Sigmoid colon (tissue), 4 donors: Measurements from ENCODE around the gene RIMS4.

ENCODE experiments used
- CTCF ChIP-seq, 4 experiments: fragments of 450-650 bp in 3 of 4; fragments of 200-600 bp in 1 of 4; IDR thresholded peaks; one replicate each; pipeline ENCODE4 v1.5.1; 2016 to 2019; ENCODE audit warnings: antibody characterized with exemption in 4 of 4, mild to moderate bottlenecking in 3 of 4, moderate library complexity in 2 of 4
- POLR2A ChIP-seq, 2 donors: fragments of 450-650 bp; IDR thresholded peaks; one replicate each; pipeline ENCODE4 v1.6.1; 2016; ENCODE audit warnings: antibody characterized with exemption in 2 of 2, mild to moderate bottlenecking in 2 of 2, moderate library complexity in 2 of 2
- POLR2AphosphoS5 ChIP-seq, 4 donors: sonication (generic); formaldehyde crosslinking; IDR thresholded peaks; one replicate each; pipeline ENCODE4 v1.6.1; 2017; ENCODE audit warnings: antibody characterized with exemption in 4 of 4

DNA sequence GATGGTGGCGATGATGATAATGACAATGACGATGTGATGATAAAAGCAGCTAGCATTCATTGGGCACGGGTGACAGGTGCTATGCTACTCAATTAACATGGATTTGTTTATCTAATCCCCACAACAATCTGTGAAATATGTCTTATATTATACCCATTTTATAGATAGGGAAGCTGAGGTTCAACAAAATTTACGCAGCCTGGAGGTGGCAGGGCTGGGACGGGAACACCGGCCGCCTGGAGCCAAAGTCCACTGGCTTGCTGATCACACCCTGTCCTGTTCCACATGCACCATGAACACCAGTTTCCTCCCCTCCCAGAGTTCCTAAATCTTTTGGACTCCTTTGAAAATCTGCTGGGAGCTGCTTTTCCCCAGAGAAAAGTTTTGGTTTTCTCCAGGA, 23.0 kb downstream of the RIMS4 start:
- TF ChIP-seq POLR2A (IDR thresholded peaks at IDR 0.05) (no peak), CTCF (IDR thresholded peaks at IDR 0.05) (no peak), POLR2AphosphoS5 (IDR thresholded peaks at IDR 0.05) (no peak)
